ENCODE results near the gene COQ5.

DNA sequence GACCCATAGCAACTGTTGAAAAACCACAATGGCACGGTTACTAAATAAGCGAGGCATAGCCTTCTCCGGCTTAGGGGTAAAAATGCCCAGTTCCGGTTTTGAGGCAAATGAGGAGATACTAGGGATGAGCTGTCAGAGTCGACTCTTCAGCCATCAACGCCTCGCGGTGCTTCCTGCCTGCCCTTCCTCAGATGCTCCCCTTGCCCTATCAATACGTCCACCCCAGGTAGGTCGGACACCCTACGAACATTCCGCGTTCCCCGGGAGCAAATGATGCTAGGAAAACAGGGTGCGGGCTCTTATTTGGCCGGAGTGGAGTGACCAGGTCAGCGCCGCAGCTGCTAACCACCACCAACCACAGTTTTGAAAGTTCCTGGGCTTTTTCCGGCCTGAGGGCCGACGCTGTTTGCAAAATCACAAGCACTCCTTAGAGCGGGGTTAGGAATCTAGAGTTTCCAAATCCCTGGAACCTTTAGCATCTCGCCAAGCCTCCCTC, 60.6 kb downstream of the COQ5 start:
- TF ChIP-seq, protein P1, sequence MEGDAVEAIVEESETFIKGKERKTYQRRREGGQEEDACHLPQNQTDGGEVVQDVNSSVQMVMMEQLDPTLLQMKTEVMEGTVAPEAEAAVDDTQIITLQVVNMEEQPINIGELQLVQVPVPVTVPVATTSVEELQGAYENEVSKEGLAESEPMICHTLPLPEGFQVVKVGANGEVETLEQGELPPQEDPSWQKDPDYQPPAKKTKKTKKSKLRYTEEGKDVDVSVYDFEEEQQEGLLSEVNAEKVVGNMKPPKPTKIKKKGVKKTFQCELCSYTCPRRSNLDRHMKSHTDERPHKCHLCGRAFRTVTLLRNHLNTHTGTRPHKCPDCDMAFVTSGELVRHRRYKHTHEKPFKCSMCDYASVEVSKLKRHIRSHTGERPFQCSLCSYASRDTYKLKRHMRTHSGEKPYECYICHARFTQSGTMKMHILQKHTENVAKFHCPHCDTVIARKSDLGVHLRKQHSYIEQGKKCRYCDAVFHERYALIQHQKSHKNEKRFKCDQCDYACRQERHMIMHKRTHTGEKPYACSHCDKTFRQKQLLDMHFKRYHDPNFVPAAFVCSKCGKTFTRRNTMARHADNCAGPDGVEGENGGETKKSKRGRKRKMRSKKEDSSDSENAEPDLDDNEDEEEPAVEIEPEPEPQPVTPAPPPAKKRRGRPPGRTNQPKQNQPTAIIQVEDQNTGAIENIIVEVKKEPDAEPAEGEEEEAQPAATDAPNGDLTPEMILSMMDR (IDR thresholded peaks at IDR 0.05): no peak
- TF ChIP-seq POLR2A (IDR thresholded peaks at IDR 0.05): no peak
